Activated CD4-positive, CD25-positive, alpha-beta regulatory T cell treated with anti-CD3 and anti-CD28 coated beads, Interleukin-2, amount 50 U/mL, for 72 hours (primary cell): ENCODE measurements around the gene OSBPL7.

ENCODE experiments used
- DNase-seq: peaks from one replicate; pipeline ENCODE4 v3.0.0; 2021

Gene OSBPL7

DNA sequence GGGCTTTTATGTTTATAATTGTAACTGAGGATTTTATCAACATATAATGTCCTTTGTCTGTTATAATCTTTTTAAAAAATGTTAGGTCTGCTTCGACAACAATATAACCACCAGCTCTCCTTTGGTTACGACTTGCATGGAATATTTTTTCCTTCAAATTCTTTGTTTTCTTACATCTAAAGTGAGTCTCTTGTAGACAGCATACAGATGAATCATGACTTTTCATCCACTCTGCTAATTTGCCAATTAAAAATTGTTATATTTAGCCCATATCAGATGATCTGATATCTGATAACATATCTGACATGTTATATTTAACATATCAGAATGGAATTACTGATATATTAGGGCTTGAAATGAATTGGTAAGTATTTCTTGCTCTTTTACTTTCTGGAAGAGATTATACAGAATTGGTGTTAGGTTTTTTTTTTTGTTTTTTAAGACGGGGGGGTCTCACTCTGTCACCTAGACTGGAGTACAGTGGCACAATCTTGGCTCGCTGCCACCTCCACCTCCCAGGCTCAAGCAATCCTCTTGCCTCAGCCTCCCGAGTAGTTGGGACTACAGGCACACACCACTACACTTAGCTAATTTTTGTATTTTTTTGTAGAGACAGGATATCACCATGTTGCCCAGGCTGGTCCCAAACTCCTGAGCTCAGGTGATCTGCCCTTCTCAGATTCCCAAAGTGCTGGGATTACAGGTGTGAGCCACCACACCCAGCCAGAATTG, 61.0 kb downstream of the OSBPL7 start:
- no peak for DNase-seq

DNA sequence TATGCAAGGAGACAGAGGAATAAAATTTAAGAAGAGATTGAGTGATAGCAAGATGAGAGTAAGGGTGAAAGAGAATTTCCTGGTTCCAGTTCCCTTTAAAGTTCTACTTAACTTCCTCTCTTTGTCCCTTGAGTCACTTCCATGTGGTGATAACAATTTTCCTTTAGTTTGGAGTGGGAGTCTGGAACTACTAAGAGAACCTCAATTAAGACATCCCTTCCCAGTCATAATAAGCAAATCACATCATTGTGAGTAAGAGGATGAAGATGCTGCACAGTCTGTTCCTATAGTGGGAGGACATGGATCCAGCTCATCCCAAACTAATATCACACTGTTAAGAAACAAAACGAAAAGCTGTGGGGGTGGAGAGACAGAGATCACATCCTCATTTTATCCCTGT, 64.2 kb downstream of the OSBPL7 start:
- DNase-seq = no peak
